Measurements from ENCODE around the gene F11R.
"Not testable (repeated sequence)": the region's sequence is repeated elsewhere in the genome, so short reads cannot be mapped to it uniquely, and the experiment has no call there.

Gene F11R

GRCh38 chr1:161020509-161021164, at the start of gene F11R:
F11R (minus strand) TSS chr1:161021152; CDS start chr1:161021073, 79 bp downstream.
- DNase-seq: no peak

DNA sequence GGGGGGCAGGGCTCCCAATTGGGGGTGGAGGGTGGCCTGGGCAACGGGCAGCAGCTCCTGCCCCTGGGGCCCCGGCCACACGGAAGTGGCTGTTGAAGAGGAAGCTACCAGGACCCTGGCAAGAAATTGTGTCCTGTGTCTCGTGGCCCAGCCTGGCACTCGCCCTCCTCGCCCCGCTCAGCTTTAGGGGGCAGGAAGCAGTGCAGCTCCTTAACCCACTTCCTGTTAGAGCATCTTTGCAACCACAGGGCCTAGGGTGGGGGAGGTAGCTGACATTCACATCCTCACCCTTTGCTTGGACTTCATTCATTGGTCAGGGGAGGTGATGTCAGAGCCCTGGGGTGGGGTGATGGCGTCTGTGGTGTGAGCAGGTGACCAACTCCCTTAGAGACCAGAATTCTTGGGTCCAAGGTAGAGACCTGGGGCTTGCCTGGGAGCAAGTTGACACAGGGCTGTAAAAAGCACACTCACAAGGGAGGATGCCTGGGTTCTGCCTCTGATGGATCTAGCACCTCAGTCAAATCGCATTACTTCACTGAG, 48.8 kb upstream of the F11R start, which contains the start of gene ARHGAP30:
TSS of gene ARHGAP30 (minus strand) at position 161 of the 540 bp plus-strand sequence. CDS start 267 bp downstream, outside the sequence.
- peak; percentile 94 for DNase-seq

DNA sequence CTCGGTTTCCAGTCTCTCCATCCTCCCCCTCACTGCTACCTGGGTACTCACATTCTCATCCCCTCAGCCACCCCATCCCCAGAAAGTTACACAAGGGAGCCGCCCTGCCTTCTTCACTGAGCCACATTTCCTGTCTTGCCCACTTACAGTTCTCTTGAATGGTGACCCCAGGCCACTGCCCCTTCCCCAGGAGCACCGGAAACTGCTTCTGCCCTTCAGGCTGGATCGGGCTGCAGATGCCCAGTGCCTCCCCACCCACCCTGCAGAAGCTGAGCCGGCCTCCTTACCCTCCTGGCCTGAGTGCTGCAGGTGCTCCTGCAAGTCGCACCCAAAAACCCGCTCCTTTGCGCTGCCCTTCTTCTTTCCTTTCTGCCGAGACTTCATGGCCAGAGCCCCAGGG, 48.3 kb upstream of the F11R start:
- no peak for DNase-seq

- peak; percentile 94 for DNase-seq
These were observed 47.6 kb upstream of the F11R start for GRCh38 chr1:161068306-161069234.

DNA sequence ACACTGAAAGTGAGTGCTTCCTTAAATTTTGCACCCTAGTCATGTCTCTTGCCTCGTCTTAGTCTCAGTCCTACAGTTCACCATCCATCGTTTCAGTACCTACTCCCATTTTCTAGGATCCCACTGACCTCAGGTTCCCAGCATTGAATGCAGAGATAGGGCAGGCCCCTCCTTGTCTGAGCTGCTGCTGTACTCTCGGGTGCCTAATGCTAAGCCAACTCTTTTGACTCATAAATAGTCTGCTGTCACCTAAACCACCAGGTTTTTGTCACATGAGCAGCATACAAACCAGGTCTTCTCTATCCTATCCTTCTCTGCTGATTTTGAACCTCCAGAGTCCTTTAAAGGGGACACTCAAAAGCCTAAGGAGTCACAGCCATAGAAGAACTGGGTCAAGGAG, 45.7 kb upstream of the F11R start:
- DNase-seq: peak; percentile 40

DNA sequence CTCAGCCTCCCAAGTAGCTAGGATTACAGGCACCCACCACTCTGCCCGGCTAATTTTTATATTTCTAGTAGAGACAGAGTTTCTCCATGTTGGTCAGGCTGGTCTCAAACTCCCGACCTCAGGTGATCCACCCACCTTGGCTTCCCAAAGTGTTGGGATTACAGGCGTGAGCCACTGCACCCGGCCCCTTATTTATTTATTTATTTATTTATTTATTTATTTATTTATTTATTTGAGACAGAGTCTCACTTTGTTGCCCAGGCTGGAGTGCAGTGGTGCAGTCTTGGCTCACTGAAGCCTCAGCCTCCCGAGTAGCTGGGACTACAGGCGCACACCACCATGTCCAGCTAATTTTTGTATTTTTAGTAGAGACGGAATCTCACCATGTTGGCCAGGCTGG, 44.7 kb upstream of the F11R start:
- not testable (repeated sequence) for DNase-seq

DNA sequence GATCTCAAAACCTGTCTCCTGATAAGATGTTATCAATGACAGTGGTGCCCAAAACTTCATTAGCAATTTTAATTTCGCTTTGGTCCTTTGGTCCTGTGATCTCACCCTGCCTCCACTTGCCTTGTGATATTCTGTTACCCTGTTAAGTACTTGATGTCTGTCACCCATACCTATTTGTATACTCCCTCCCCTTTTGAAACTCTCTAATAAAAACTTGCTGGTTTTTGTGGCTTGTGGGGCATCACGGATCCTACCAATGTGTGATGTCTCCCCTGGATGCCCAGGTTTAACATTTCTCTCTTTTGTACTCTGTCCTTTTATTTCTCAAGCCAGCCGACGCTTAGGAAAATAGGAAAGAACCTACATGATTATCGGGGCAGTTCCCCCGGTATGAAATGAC, 43.0 kb upstream of the F11R start:
- peak; percentile 32 for DNase-seq

DNA sequence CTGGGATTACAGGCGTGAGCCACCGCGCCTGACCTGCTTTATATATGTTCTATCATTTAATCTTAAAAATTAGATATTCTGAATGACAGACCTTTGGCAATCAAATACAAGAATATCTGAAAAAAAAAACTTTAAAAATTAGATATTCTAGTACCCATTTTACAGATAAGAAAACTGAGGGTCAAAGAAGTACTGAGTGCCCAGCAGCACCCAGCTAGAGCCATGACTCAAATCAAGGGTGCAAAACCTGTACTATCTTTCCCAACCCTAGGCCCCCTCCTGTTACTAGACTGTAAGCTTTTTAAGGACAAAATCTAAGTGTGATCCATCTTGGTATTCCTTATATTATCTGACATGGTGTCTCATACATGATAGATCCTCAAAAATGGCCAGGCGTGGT, 40.5 kb upstream of the F11R start:
- DNase-seq: no peak

- DNase-seq: no peak
These were observed 38.3 kb upstream of the F11R start for GRCh38 chr1:161059293-161059692.

- DNase-seq: no peak
These were observed 33.9 kb upstream of the F11R start for GRCh38 chr1:161054805-161055204.

DNA sequence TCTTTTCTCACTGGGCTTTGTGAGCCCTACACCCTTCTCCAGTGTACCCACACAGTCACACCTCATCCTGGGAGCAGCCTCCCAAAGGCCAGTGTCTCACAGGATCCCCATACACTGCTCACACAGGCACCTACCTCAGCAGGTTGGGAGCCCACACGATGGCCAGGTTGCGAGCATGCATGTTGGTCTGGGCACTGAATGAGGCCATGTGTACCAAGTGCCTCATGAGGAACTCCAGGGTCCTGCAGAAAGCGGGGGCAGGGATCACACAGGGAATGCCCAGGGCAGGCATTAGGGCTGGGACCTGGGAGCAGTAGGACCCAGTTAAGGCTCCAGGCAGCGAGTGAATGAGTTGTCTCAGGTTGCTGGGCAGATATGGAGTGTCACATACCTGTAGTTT, 33.3 kb upstream of the F11R start:
- no peak for DNase-seq

DNA sequence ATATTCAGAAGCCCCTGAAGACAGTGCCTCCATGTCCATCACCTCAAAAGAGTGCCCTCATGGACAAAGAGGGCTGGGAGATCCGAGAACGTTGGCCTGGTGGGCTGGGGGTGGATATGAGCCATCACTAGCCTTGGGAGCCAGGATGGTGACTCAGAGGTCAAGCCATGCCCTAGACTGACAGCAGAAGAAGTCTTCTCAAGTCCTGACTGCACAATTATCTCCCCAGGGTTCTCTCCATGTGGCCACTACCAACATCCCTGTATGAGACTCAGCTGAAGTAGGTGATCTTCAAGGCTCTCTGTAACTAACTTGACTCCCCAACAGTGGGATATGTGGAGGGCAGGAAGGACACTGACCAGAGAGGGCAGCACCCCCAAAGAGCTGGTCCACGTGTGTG, 31.9 kb upstream of the F11R start:
- no peak for DNase-seq

DNA sequence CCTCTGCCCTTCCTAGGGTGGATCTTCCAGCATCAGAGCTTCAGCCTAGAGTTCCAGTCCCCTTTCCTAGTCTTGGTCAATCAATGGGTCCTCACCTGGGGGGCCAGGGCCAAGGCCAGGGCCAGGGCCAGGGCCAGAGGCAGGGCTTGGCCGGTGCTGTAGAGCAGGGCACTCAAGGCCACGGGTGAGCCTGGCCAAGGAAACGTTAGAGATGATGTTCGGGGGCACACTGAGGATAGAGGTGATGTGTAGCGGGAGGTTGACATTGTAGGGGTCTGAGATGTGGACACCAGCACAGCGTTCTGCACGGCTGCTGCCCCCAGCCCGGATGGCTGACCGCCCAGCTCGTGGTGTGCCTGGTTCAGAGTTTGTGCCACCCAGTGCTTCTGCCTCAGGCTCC, 30.3 kb upstream of the F11R start:
- no peak for DNase-seq

- DNase-seq: no peak
These were observed 28.2 kb upstream of the F11R start for GRCh38 chr1:161048949-161049722.

DNA sequence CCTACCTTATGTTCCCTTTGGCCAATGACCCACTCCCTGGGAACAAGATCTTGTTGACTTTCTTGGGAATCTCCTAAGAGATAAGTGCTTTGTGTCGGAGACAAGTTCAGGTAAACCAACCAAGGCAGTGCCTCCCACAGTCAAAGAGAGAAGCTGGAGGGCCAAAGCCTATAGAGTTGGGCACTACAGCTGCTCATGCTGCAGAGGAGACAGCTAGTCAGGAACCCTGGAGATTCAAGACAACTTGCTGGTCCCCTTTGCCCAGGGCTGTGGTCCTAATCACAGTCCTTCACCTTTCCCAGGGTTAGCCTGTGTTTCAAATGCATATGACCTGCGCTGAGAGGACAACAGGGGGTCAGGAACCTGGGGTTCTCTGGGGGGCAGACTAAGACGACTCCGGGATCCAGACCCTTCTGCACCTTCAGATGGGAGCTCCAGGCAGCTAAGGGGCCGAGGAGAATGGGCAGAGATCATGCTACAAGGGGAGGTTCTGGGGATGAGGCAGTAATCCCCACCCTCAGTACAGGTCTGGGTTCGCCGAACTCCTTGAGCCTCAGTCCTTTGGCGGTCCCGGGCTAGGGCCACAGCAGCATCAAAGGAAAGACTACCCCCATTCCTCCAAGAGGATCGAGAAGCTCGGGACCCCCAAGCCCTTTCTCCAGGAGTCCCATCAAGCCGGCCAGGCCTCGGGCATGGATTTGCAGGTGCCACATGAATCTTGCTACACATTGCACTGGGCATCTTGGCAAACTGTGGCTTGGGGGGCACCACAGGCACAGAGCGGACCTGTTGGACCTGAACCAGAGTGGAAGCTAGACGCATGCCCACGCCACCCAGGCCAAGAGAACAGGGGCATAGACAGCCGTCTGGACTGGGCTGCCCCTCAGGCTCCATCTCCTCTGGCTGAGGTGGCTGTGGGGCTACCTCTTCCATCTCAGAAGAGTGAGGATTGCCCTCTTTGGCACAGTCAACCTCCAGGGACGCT, 26.8 kb upstream of the F11R start:
- no peak for DNase-seq

DNA sequence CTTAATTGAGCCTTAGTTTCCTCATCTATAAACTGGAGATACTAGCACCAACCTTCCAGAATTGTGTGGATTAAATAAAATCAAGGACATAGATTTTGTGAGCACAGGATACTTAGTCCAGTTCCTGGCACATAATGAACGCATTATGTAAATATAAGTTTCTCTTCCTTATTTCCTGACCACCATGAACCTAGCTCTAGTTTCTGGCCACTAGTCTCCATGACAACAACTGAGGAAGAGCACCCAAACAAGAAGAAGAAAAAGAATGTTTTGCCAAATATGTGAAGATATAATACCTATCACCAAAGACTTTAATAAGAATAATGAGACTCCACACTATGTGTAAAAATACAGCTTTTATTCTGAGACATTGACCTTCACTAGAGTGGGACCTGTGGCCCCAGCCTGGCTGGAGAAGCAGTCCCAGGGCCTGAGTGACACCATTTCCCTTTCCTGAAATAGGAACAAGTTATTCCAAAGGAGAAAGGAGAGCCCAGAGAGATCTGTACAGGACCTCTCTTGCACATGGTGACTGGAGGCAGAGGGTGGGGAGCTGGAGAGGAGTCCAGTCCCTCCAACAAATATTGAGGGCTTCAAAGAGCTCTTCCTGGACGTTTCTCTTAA, 25.8 kb upstream of the F11R start:
- DNase-seq: peak; percentile 44

GRCh38 chr1:161045736-161046604, 25.0 kb upstream of the F11R start, which contains the start of gene USF1:
USF1 (minus strand) TSS chr1:161045977; CDS start chr1:161043275, 2,702 bp downstream.
- peak; percentile 96 for DNase-seq

- DNase-seq: peak; percentile 80
These were observed 24.2 kb upstream of the F11R start for GRCh38 chr1:161044908-161045735.

GRCh38 chr1:161044535-161044907, 23.6 kb upstream of the F11R start:
- DNase-seq: peak; percentile 60

Measured in CD4-positive, alpha-beta T cell treated with Interleukin-10 for 1 hour (primary cell).